OCI-LY7 (cell line): Measurements from ENCODE around the gene LHFPL6. TPM values are rescaled to one million over a fixed set of nuclear protein-coding genes. Genes with fewer than 3 reads are reported as not detected.
A peak's percentile ranks its signal among the peaks of the same experiment; 100 is the strongest.

ENCODE experiments used
- BruUV-seq: library from RNA; stranded (reverse); fragments of 400-500 nt; replicated peaks from 2 replicates; lab custom pipeline; 2021; lab: Mats Ljungman, UMichigan
- CTCF ChIA-PET: fragments of 300-600 bp; sonication (Branson Sonifier 250); formaldehyde crosslinking; loops from one replicate; lab custom pipeline; 2022; ENCODE audit warnings: antibody characterized with exemption; ENCODE audit not compliant: unreplicated experiment; lab: Charles Lee
- POLR2A ChIA-PET: fragments of 300-600 bp; sonication (Branson Sonifier 250); formaldehyde crosslinking; loops from one replicate; lab custom pipeline; 2022; ENCODE audit warnings: antibody characterized with exemption; lab: Charles Lee
- DNase-seq: peaks from one replicate; pipeline ENCODE4 v3.0.0-alpha.2; 2015; ENCODE audit warnings: low spot score
- H2AFZ ChIP-seq: fragments of 200-600 bp; sonication (generic), shearing (Covaris generic); 2 replicates; pipeline ENCODE4 v1.6.1; 2014; ENCODE audit warnings: mild to moderate bottlenecking, antibody characterized with exemption, low read length, moderate library complexity
- H3K27ac ChIP-seq: fragments of 200-600 bp; sonication (generic); 2 replicates; pipeline ENCODE4 v1.5.1; 2014; ENCODE audit warnings: mixed run types, low read depth, mild to moderate bottlenecking, moderate library complexity, low read length, inconsistent platforms; ENCODE audit not compliant: poor library complexity, severe bottlenecking
- H3K36me3 ChIP-seq: fragments of 200-600 bp; sonication (generic); 2 replicates; pipeline ENCODE4 v1.6.1; 2014; ENCODE audit warnings: mild to moderate bottlenecking, antibody characterized with exemption, low read length, moderate library complexity, mixed read lengths; ENCODE audit not compliant: insufficient read depth
- H3K4me1 ChIP-seq: fragments of 200-600 bp; sonication (generic); 2 replicates; pipeline ENCODE4 v1.5.1; 2014; ENCODE audit warnings: mild to moderate bottlenecking, low read length; ENCODE audit not compliant: insufficient read depth, poor library complexity, severe bottlenecking
- H3K4me2 ChIP-seq: fragments of 200-600 bp; sonication (generic); 2 replicates; pipeline ENCODE4 v1.6.1; 2014; ENCODE audit warnings: mild to moderate bottlenecking, low read length
- H3K4me3 ChIP-seq: fragments of 200-600 bp; sonication (generic); 2 replicates; pipeline ENCODE4 v1.5.1; 2014; ENCODE audit warnings: mild to moderate bottlenecking, low read depth, low read length; ENCODE audit not compliant: poor library complexity, severe bottlenecking
- H3K79me2 ChIP-seq: fragments of 200-600 bp; sonication (generic); 2 replicates; pipeline ENCODE4 v1.6.1; 2016; ENCODE audit warnings: low read depth, mild to moderate bottlenecking, low read length, moderate library complexity, mixed read lengths; ENCODE audit not compliant: insufficient read depth
- H3K9me2 ChIP-seq: fragments of 200-600 bp; sonication (generic); 2 replicates; pipeline ENCODE4 v1.6.1; 2016; ENCODE audit warnings: mild to moderate bottlenecking, low read length, mixed read lengths; ENCODE audit not compliant: insufficient read depth
- H3K9me3 ChIP-seq: fragments of 200-600 bp; sonication (generic); 2 replicates; pipeline ENCODE4 v1.6.1; 2014; ENCODE audit warnings: mild to moderate bottlenecking, mixed run types, low read length, mixed read lengths
- H4K20me1 ChIP-seq: fragments of 200-600 bp; sonication (generic); 2 replicates; pipeline ENCODE4 v1.6.1; 2014; ENCODE audit warnings: mild to moderate bottlenecking, antibody characterized with exemption, low read length, moderate library complexity, mixed read lengths; ENCODE audit not compliant: insufficient read depth
- CTCF ChIP-seq: fragments of 200-600 bp; sonication (generic); conservative IDR thresholded peaks from 2 replicates; pipeline ENCODE4 v1.5.1; 2014; ENCODE audit warnings: mild to moderate bottlenecking, antibody characterized with exemption, low read length, moderate library complexity, mixed read lengths
- EZH2phosphoT487 ChIP-seq: fragments of 200-600 bp; sonication (generic); IDR thresholded peaks from 2 replicates; pipeline ENCODE4 v1.6.1; 2018; ENCODE audit warnings: low read depth, borderline replicate concordance, mild to moderate bottlenecking, mixed run types, antibody characterized with exemption, low read length, moderate library complexity, mixed read lengths
- intact Hi-C: fragments of 100-400 bp; cut with micrococcal nuclease; formaldehyde crosslinking; loops from one replicate; pipeline ENCODE4 v1.10.0; 2022; ENCODE audit not compliant: unreplicated experiment
- total RNA-seq, 2 experiments: library from RNA; depleted of rRNA in 1 of 2; stranded (reverse); fragments of >200 nt in 1 of 2; shearing (Covaris generic) in 1 of 2; gene quantifications; 2 replicates each; pipeline ENCODE4 v1.2.3, GENCODE V29; 2014 to 2022

Gene LHFPL6
- total RNA-seq, 2 experiments from 2014 or later: 15.1 to 27.7 TPM

- Histone ChIP-seq H4K20me1 (no peaks in the 10 kb centered on the region), H3K4me2 (peak overlapping the region; percentile 89), H3K27ac (no peak overlapping the region), H3K9me3 (no peaks in the 10 kb centered on the region), H3K4me3 (peak overlapping the region; percentile 92), H2AFZ (peak overlapping the region; percentile 82), H3K9me2 (no peaks in the 10 kb centered on the region), H3K4me1 (peaks cover 20% of the 10 kb centered on the region), H3K36me3 (no peaks in the 10 kb centered on the region), H3K79me2 (peaks cover 38% of the 10 kb centered on the region)
- BruUV-seq: no TSS peak
- TF ChIP-seq CTCF (no peak), EZH2phosphoT487 (no peak)
- ChIA-PET POLR2A (interaction anchor here (0.6 to 1.3 kb wide), 4 partner anchors 16 to 1947 kb away, joined by 3 to 9 read pairs (median 3); no protein-coding TSS in a partner anchor), CTCF (interaction anchor here (0.7 to 0.8 kb wide), 2 partner anchors 22 to 563 kb away, joined by 3 to 5 read pairs; no protein-coding TSS in a partner anchor)
- intact Hi-C loops: loop anchor here (5.0 kb wide), 1 partner anchor 106 kb away; no protein-coding TSS in a partner anchor
- no peak for DNase-seq
Measured at GRCh38 chr13:39603424-39603947, 493 bp upstream of the LHFPL6 start.

GRCh38 chr13:39602277-39602613, 748 bp downstream of the LHFPL6 start:
- Histone ChIP-seq H3K4me3 (peak overlapping the region; percentile 92), H2AFZ (peak overlapping the region; percentile 82)
- intact Hi-C loops: loop anchor here (1.0 to 5.0 kb wide), 2 partner anchors 105 to 187 kb away; no protein-coding TSS in a partner anchor

More at GRCh38 chr13:39602277-39602613, 748 bp downstream of the LHFPL6 start:
- DNase-seq: peak; percentile 73
- CTCF ChIA-PET: no interaction called here
- no TSS peak for BruUV-seq
- TF ChIP-seq EZH2phosphoT487: no peak
- TF ChIP-seq CTCF: 0 out of 2 replicates have a peak, but pooled peaks have one; percentile 71
- Histone ChIP-seq H3K36me3 (no peaks in the 10 kb centered on the region), H3K4me2 (peak overlapping the region; percentile 89), H3K9me2 (no peaks in the 10 kb centered on the region), H3K27ac (peak overlapping the region; percentile 72), H3K4me1 (peaks cover 30% of the 10 kb centered on the region), H3K79me2 (peaks cover 50% of the 10 kb centered on the region), H4K20me1 (no peaks in the 10 kb centered on the region), H3K9me3 (no peaks in the 10 kb centered on the region)
- POLR2A ChIA-PET: no interaction called here
